GM18505 (cell line): Measurements from ENCODE around the gene AQR.

Experiments
- ATAC-seq: cut with Tn5 transposase; IDR thresholded peaks from one replicate; pipeline ENCODE4 v1.9.1; 2021; ENCODE audit not compliant: unreplicated experiment
- POLR2A ChIP-seq: IDR thresholded peaks from 4 replicates; pipeline ENCODE4 v1.6.1; 2011; ENCODE audit warnings: borderline replicate concordance; ENCODE audit not compliant: insufficient read depth, insufficient read length; ENCODE audit errors: extremely low read depth

Gene AQR

GRCh38 chr15:34969340-34970097 is at the start of gene AQR:
Gene AQR (minus strand): TSS chr15:34969742. CDS start chr15:34969613, 129 bp downstream.
- peak; percentile 94 for TF ChIP-seq POLR2A
- peak; percentile 97 for ATAC-seq

- no peak for TF ChIP-seq POLR2A
- ATAC-seq: no peak
Measured at GRCh38 chr15:35014241-35014640, 44.7 kb upstream of the AQR start.

- no peak for TF ChIP-seq POLR2A
- ATAC-seq: no peak
Measured at GRCh38 chr15:35013370-35013769, 43.8 kb upstream of the AQR start.

GRCh38 chr15:35007397-35007796 is 37.9 kb upstream of the AQR start:
- TF ChIP-seq POLR2A: no peak
- ATAC-seq: no peak

GRCh38 chr15:35005933-35006332 is 36.4 kb upstream of the AQR start:
- no peak for ATAC-seq
- TF ChIP-seq POLR2A: no peak

GRCh38 chr15:35003928-35004327 is 34.4 kb upstream of the AQR start:
- no peak for ATAC-seq
- no peak for TF ChIP-seq POLR2A

- ATAC-seq: no peak
- TF ChIP-seq POLR2A: no peak
Measured at GRCh38 chr15:35000511-35000910, 31.0 kb upstream of the AQR start.

GRCh38 chr15:34999906-35000305 is 30.4 kb upstream of the AQR start:
- TF ChIP-seq POLR2A: no peak
- ATAC-seq: no peak

- no peak for ATAC-seq
- TF ChIP-seq POLR2A: no peak
Measured at GRCh38 chr15:34994925-34995324, 25.4 kb upstream of the AQR start.

- no peak for TF ChIP-seq POLR2A
Measured at GRCh38 chr15:34993877-34994276, 24.3 kb upstream of the AQR start.

GRCh38 chr15:34993412-34993811 is 23.9 kb upstream of the AQR start:
- TF ChIP-seq POLR2A: no peak
- ATAC-seq: no peak

More at GRCh38 chr15:34993877-34994276, 24.3 kb upstream of the AQR start:
- ATAC-seq: peak; percentile 93

GRCh38 chr15:34988027-34988902 is 18.7 kb upstream of the AQR start, which contains the start of gene ZNF770:
Gene ZNF770 (minus strand): TSS chr15:34988287. CDS start chr15:34983434, 4,853 bp downstream.
- ATAC-seq: peak; percentile 84
- TF ChIP-seq POLR2A: peak; percentile 96

GRCh38 chr15:34987609-34988026 is 18.1 kb upstream of the AQR start:
- no peak for TF ChIP-seq POLR2A
- ATAC-seq: no peak
